Subcutaneous adipose tissue (tissue), 4 donors: ENCODE data around the gene PATJ. TPM values are rescaled to one million over a fixed set of nuclear protein-coding genes. Genes with fewer than 3 reads are reported as not detected.

ENCODE experiments used
- total RNA-seq, 4 donors: library from RNA; depleted of rRNA; stranded (reverse); fragments of >200 nt; gene quantifications; one replicate each; pipeline ENCODE4 v1.1.0, GENCODE V29; 2016
- TF ChIP-seq, protein P1 (sequence below): fragments of 450-650 bp; IDR thresholded peaks from one replicate; pipeline ENCODE4 v1.5.1; 2016; ENCODE audit warnings: low read depth, mild to moderate bottlenecking, control low read depth, antibody characterized with exemption, moderate library complexity

PATJ gene
- total RNA-seq, 4 donors from 2014 or later = 12.2 to 21.6 (median 19.1) TPM

- TF ChIP-seq, protein P1, sequence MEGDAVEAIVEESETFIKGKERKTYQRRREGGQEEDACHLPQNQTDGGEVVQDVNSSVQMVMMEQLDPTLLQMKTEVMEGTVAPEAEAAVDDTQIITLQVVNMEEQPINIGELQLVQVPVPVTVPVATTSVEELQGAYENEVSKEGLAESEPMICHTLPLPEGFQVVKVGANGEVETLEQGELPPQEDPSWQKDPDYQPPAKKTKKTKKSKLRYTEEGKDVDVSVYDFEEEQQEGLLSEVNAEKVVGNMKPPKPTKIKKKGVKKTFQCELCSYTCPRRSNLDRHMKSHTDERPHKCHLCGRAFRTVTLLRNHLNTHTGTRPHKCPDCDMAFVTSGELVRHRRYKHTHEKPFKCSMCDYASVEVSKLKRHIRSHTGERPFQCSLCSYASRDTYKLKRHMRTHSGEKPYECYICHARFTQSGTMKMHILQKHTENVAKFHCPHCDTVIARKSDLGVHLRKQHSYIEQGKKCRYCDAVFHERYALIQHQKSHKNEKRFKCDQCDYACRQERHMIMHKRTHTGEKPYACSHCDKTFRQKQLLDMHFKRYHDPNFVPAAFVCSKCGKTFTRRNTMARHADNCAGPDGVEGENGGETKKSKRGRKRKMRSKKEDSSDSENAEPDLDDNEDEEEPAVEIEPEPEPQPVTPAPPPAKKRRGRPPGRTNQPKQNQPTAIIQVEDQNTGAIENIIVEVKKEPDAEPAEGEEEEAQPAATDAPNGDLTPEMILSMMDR = no peak
Measured at GRCh38 chr1:62013264-62013663, 271.0 kb downstream of the PATJ start.

DNA sequence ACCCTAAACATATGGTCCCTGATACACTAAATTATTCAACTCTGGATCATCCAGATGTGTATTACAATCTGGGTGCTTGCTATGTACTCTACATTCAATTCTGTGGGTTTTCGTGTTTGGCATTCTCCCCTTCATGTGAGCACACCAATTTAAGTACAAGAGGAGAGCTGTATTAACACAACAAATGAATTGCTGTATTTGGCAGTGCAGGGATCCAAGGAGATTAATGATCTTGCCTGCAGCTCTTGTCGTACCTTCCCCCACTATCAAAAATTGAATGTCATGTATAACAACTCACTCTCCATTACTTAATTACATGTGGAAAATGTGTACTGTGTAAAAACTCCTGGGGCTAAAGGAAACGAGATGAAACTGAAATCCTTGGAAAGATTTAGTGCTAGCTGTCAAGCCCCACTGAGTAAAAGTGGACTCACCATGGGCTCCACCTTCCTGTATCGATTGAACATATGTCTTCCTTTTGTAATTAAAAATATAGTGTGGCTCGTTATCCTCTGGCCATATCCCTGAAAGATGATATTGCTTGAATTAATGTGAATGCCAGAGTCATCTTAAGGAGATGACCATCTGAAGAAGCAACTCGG lies 280.2 kb downstream of the PATJ start:
- TF ChIP-seq, protein P1 = no peak

DNA sequence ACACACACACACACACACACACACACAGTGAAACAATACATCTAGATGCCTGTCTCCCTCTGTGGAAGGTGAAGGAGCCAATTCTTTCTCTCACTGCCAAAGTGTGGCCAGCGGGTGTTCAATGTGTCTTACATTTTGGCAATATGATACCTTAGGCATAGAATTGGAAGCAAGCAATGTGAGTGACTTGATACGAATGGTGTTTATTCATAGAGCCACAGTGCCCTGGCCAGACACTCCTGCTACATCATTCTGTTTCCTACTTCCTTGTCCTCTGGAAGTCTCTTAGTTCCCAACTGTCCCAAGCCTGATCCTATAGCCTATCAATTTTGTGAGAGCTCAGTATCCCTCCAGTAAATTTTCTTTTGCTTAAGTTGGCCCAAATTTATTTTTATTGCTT lies 282.4 kb downstream of the PATJ start:
- TF ChIP-seq, protein P1 = no peak

DNA sequence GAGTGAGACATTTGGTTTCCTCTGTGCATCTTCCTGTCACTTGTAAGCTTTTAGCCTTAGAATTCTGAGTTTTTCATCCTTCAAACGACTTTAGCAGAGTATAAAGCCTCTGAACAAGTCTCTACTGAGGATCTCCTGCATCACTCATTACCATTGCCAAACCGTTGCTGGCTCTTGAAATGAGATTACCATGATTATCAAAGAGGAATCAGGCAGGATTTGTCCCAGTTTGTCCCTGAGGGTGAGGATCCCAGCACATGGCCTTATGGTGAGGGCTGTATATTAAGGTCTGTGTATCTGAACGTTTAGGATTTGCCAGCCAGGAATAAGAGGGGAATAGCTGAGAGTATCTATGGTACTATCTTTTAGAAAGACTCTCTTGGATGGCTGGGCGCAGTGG lies 282.9 kb downstream of the PATJ start:
- TF ChIP-seq, protein P1 = no peak

GRCh38 chr1:62025892-62026291 lies 283.6 kb downstream of the PATJ start:
- TF ChIP-seq, protein P1 = no peak

- TF ChIP-seq, protein P1 = no peak
Measured at GRCh38 chr1:62029704-62030103, 287.4 kb downstream of the PATJ start.

DNA sequence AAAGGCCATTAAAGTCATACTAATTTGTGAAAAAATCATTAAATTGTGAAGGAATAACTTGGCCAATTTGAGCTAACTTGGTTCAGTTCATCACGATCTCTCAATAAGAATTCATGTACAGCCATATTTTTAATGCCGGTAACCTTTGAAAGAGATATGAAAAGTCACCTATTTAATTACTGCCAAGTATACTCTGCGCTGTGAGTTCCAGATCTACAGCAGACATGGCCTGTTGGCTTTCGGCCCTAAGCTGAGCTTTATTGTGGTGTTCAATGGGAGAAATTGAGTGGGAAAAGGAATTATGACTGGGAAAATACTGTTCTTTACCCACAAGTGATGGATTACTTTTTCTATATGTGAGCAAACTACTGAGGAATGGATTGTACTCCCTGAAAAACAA lies 292.5 kb downstream of the PATJ start:
- TF ChIP-seq, protein P1 = no peak
